HUES6 (cell line): ENCODE results near the gene IFNG.

ENCODE experiments used
- H3K27ac ChIP-seq: 2 replicates; pipeline ENCODE4 v1.7.0; 2013; ENCODE audit warnings: low read depth, mild to moderate bottlenecking, low read length, inconsistent platforms
- H3K27me3 ChIP-seq: 2 replicates; pipeline ENCODE4 v1.6.1; 2013; ENCODE audit warnings: low read length; ENCODE audit not compliant: control insufficient read depth, insufficient read depth
- H3K36me3 ChIP-seq: 2 replicates; pipeline ENCODE4 v1.6.1; 2013; ENCODE audit warnings: low read length; ENCODE audit not compliant: control insufficient read depth, insufficient read depth
- H3K4me1 ChIP-seq: 2 replicates; pipeline ENCODE4 v1.6.1; 2013; ENCODE audit warnings: low read length; ENCODE audit not compliant: control insufficient read depth, insufficient read depth
- H3K4me3 ChIP-seq: 2 replicates; pipeline ENCODE4 v1.5.1; 2013; ENCODE audit warnings: low read depth, low read length
- H3K9ac ChIP-seq: one replicate; pipeline ENCODE4 v1.6.1; 2013; ENCODE audit warnings: mild to moderate bottlenecking, low read length
- H3K9me3 ChIP-seq: 2 replicates; pipeline ENCODE4 v1.6.1; 2013; ENCODE audit warnings: low read depth, low read length; ENCODE audit not compliant: control insufficient read depth, insufficient read depth

The IFNG gene

GRCh38 chr12:68115281-68115680 is 44.3 kb downstream of the IFNG start:
- Histone ChIP-seq H3K4me3 (no peak overlapping the region), H3K27me3 (no peaks in the 10 kb centered on the region), H3K9me3 (no peaks in the 10 kb centered on the region), H3K36me3 (no peaks in the 10 kb centered on the region), H3K9ac (no peak overlapping the region), H3K27ac (no peak overlapping the region), H3K4me1 (peaks cover 12% of the 10 kb centered on the region)

- Histone ChIP-seq H3K4me1 (peaks cover 12% of the 10 kb centered on the region), H3K9ac (no peak overlapping the region), H3K36me3 (no peaks in the 10 kb centered on the region), H3K4me3 (no peak overlapping the region), H3K27ac (no peak overlapping the region), H3K27me3 (no peaks in the 10 kb centered on the region), H3K9me3 (no peaks in the 10 kb centered on the region)
These were observed 44.9 kb downstream of the IFNG start for GRCh38 chr12:68114606-68115005.

GRCh38 chr12:68113644-68114043 is 45.9 kb downstream of the IFNG start:
- Histone ChIP-seq H3K27ac (no peak overlapping the region), H3K27me3 (no peaks in the 10 kb centered on the region), H3K9ac (no peak overlapping the region), H3K9me3 (no peaks in the 10 kb centered on the region), H3K36me3 (no peaks in the 10 kb centered on the region), H3K4me3 (no peak overlapping the region), H3K4me1 (peaks cover 9% of the 10 kb centered on the region)

- H3K27me3 ChIP-seq: no peaks in the 10 kb centered on the region
- H3K4me3 ChIP-seq: no peak overlapping the region
- no peaks in the 10 kb centered on the region for H3K36me3 ChIP-seq
These were observed 47.5 kb downstream of the IFNG start for GRCh38 chr12:68111995-68112394.

GRCh38 chr12:68109444-68110217 is 49.9 kb downstream of the IFNG start:
- Histone ChIP-seq H3K9me3 (no peaks in the 10 kb centered on the region), H3K4me3 (no peak overlapping the region), H3K27me3 (no peaks in the 10 kb centered on the region), H3K4me1 (no peaks in the 10 kb centered on the region; the same call in 1 of the 2 replicates), H3K36me3 (no peaks in the 10 kb centered on the region), H3K27ac (no peak overlapping the region), H3K9ac (no peak overlapping the region)

More at GRCh38 chr12:68111995-68112394, 47.5 kb downstream of the IFNG start:
- H3K4me1 ChIP-seq: no peaks in the 10 kb centered on the region; the same call in 1 of the 2 replicates
- H3K9me3 ChIP-seq: no peaks in the 10 kb centered on the region
- H3K9ac ChIP-seq: no peak overlapping the region
- H3K27ac ChIP-seq: no peak overlapping the region

DNA sequence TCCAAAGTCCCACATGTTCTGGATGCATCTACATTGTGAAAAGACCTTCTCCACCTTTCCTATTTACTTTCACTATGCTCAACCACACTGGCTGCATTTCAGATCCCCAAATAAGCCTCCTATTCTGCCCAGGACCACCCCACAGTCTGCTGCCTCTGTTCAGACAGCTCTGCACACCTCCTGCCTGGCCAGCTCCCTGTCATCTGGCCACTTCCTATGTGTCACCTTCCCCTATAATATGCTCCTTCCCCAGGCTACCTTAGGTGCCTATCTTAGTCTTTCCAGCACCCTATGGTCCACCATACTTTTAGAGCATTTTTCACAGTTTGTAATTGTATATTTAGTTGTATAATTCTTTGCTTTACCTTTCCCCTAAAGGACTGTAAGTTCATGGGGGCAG is 50.5 kb downstream of the IFNG start:
- no peak overlapping the region for H3K9ac ChIP-seq
- H3K9me3 ChIP-seq: no peaks in the 10 kb centered on the region
- no peaks in the 10 kb centered on the region; the same call in 1 of the 2 replicates for H3K4me1 ChIP-seq
- no peak overlapping the region for H3K4me3 ChIP-seq
- H3K27me3 ChIP-seq: no peaks in the 10 kb centered on the region
- H3K36me3 ChIP-seq: no peaks in the 10 kb centered on the region
- no peak overlapping the region for H3K27ac ChIP-seq

- Histone ChIP-seq H3K27ac (no peak overlapping the region), H3K9me3 (no peaks in the 10 kb centered on the region), H3K4me1 (no peaks in the 10 kb centered on the region; the same call in 1 of the 2 replicates), H3K36me3 (no peaks in the 10 kb centered on the region), H3K4me3 (no peak overlapping the region), H3K27me3 (no peaks in the 10 kb centered on the region), H3K9ac (no peak overlapping the region)
These were observed 52.9 kb downstream of the IFNG start for GRCh38 chr12:68106660-68107059.

DNA sequence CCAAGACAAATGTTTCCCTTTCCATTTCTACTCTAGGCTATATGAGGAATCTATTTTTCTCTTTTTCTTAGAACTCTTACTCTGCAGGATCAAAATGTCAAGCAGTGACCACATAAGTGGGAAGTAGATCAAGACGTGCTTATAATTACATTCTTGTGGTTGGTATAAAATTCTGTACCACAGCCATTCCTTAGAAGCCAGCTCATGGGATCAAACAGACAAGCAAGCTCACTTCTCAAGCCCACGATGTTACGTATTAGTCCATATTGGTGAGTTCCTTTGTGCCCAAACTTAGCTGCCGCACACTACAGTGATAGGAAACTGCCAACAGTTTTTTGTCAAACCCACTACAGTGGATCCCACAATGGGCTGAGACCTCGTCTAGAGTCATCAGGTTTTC is 53.4 kb downstream of the IFNG start:
- Histone ChIP-seq H3K4me1 (no peaks in the 10 kb centered on the region; the same call in 1 of the 2 replicates), H3K9ac (no peak overlapping the region), H3K27ac (no peak overlapping the region), H3K36me3 (no peaks in the 10 kb centered on the region), H3K4me3 (no peak overlapping the region), H3K27me3 (no peaks in the 10 kb centered on the region), H3K9me3 (no peaks in the 10 kb centered on the region)
